ENCODE measurements around the gene FAM210A. TPM values are rescaled to one million over a fixed set of nuclear protein-coding genes. Genes with fewer than 3 reads are reported as not detected.

Gene FAM210A
- total RNA-seq, 2 experiments from 2014 or later: 23.1 to 30.6 TPM

DNA sequence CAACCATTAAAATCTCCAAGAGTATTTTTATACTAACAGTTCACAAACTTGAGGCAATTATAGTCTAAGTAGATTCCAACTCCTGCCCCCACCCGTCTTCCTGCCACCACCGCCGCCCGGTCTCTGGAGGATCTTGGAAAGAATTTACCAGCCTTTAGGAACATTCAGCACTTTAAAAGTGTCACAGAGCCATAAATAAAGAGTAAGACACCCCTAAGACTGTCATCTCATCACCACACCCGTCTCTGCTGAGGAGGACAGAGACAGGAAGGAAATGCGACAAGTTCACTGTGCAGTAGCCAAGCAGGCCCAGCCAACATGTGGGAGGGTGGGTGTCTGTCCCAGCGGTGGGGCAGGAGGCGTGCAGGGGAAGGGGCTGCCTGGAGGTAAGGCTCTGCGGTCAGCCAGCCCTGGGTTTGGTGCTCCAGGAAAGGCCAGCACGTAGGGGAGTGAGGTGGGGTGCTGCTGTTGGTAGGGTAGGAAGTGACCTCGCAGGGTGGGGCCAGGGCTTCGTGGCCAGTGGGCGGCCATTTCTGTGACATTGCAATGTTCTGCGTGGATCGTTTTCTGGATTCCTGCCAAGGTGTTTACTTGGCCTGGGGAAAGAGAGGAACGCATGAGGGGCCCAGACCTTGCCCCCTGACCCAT, 111.6 kb downstream of the FAM210A start:
- CTCF ChIA-PET (ENCODE audit: unreplicated experiment): interaction anchor here (1.2 to 1.6 kb wide), 4 partner anchors 9 to 59 kb away, joined by 4 to 8 read pairs (median 5); no protein-coding TSS in a partner anchor
- peak overlapping the region; percentile 85 for H3K4me3 ChIP-seq (ENCODE audit: low read depth, low read length, poor library complexity, severe bottlenecking)
- no TSS peak for BruUV-seq (replicated peaks)
- no peaks in the 10 kb centered on the region for H3K9me3 ChIP-seq (ENCODE audit: low read length)
- no peaks in the 10 kb centered on the region for H3K9me2 ChIP-seq (ENCODE audit: insufficient read depth, low read length)
- peaks cover 66% of the 10 kb centered on the region for H3K79me2 ChIP-seq (ENCODE audit: insufficient read depth, low read depth, low read length)
- H2AFZ ChIP-seq (ENCODE audit: low read length): no peak overlapping the region
- peak; percentile 67 for DNase-seq (ENCODE audit: low spot score)
- H3K4me1 ChIP-seq (ENCODE audit: insufficient read depth, low read length, poor library complexity, severe bottlenecking): peaks cover 70% of the 10 kb centered on the region
- TF ChIP-seq EZH2phosphoT487 (IDR thresholded peaks at IDR 0.05; ENCODE audit: borderline replicate concordance, low read depth, low read length): no peak
- TF ChIP-seq, protein P1, sequence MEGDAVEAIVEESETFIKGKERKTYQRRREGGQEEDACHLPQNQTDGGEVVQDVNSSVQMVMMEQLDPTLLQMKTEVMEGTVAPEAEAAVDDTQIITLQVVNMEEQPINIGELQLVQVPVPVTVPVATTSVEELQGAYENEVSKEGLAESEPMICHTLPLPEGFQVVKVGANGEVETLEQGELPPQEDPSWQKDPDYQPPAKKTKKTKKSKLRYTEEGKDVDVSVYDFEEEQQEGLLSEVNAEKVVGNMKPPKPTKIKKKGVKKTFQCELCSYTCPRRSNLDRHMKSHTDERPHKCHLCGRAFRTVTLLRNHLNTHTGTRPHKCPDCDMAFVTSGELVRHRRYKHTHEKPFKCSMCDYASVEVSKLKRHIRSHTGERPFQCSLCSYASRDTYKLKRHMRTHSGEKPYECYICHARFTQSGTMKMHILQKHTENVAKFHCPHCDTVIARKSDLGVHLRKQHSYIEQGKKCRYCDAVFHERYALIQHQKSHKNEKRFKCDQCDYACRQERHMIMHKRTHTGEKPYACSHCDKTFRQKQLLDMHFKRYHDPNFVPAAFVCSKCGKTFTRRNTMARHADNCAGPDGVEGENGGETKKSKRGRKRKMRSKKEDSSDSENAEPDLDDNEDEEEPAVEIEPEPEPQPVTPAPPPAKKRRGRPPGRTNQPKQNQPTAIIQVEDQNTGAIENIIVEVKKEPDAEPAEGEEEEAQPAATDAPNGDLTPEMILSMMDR (conservative IDR thresholded peaks at IDR 0.05; ENCODE audit: low read length): no peak
- peak overlapping the region; percentile 99 for H3K4me2 ChIP-seq (ENCODE audit: low read length)
- peak overlapping the region; percentile 98 for H3K27ac ChIP-seq (ENCODE audit: low read depth, low read length, poor library complexity, severe bottlenecking)
- H4K20me1 ChIP-seq (ENCODE audit: insufficient read depth, low read length): no peaks in the 10 kb centered on the region
- H3K36me3 ChIP-seq (ENCODE audit: insufficient read depth, low read length): peaks cover 8% of the 10 kb centered on the region; the same call in 1 of the 2 replicates
- POLR2A ChIA-PET: interaction anchor here (0.6 to 9.2 kb wide), 12 partner anchors 10 to 1238 kb away, joined by 3 to 65 read pairs (median 4); partner anchors contain the start of gene AFG3L2
- intact Hi-C loops (cut with micrococcal nuclease; ENCODE audit: unreplicated experiment): loop anchor here (5.0 kb wide), 2 partner anchors 108 to 147 kb away; no protein-coding TSS in a partner anchor

DNA sequence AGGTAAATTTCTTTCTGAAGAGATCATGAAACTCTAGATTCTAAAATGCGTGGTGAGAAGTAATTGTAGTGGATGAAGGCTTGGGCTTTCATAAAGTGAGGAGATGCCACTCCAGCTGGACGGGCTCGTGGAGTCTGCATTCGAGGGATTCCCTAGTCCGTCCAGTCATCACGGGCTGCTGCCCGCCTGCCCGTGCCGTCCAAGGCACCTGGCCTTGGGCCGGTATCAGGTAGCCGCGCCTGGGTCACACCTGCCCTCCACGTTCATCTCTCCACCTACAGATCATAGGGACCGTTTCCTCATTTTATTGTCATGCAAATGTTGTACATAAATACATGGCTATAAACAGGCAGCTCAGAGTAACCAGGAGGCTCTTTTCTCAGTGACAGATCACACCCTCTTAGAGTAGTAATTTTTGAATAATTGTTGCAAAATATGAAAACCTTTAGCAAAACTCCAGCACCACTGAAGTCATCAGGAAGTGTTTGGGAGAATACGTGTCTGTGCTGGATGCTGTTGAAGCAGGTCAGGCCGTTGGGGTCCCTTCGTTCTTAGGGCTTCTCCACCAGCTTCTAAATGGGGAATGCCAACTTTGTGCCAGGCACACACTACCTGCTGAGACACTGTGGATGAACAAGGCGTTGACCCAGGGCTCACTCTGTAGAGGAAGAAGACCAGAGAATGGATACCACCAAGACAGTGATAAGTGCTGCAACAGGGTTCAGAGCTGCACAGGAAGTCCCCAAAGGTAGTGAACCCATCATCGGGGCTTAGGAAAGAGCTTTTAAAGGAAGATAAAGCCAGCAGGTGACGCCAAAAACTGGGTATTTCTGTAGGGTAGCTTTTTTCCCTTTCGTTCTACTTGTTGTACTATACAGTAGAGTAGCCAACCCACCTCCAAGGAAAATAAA, 112.5 kb downstream of the FAM210A start:
- ChIA-PET CTCF (ENCODE audit: unreplicated experiment) (interaction anchor here (1.0 to 1.6 kb wide), 5 partner anchors 8 to 58 kb away, joined by 3 to 8 read pairs (median 4); no protein-coding TSS in a partner anchor), POLR2A (interaction anchor here (0.6 to 9.2 kb wide), 19 partner anchors 10 to 1237 kb away, joined by 3 to 65 read pairs (median 5); partner anchors contain the start of genes AFG3L2, FAM210A and RNMT)
- Histone ChIP-seq H2AFZ (ENCODE audit: low read length) (0 out of 2 replicates have a peak overlapping the region, but pooled peaks have one; percentile 5), H3K27ac (ENCODE audit: low read depth, low read length, poor library complexity, severe bottlenecking) (peak overlapping the region; percentile 98), H3K4me3 (ENCODE audit: low read depth, low read length, poor library complexity, severe bottlenecking) (peak overlapping the region; percentile 85), H3K9me3 (ENCODE audit: low read length) (no peaks in the 10 kb centered on the region), H3K36me3 (ENCODE audit: insufficient read depth, low read length) (peaks cover 8% of the 10 kb centered on the region; the same call in 1 of the 2 replicates), H3K4me2 (ENCODE audit: low read length) (peak overlapping the region; percentile 99), H3K4me1 (ENCODE audit: insufficient read depth, low read length, poor library complexity, severe bottlenecking) (peaks cover 78% of the 10 kb centered on the region), H4K20me1 (ENCODE audit: insufficient read depth, low read length) (no peaks in the 10 kb centered on the region), H3K9me2 (ENCODE audit: insufficient read depth, low read length) (no peaks in the 10 kb centered on the region), H3K79me2 (ENCODE audit: insufficient read depth, low read depth, low read length) (peaks cover 64% of the 10 kb centered on the region)
- intact Hi-C loops (cut with micrococcal nuclease; ENCODE audit: unreplicated experiment): loop anchor here (1.0 kb wide), 1 partner anchor 37 kb away; no protein-coding TSS in a partner anchor
- TF ChIP-seq EZH2phosphoT487 (IDR thresholded peaks at IDR 0.05; ENCODE audit: borderline replicate concordance, low read depth, low read length): no peak
- TF ChIP-seq, protein P1 (conservative IDR thresholded peaks at IDR 0.05; ENCODE audit: low read length): peak; percentile 67
- peak; percentile 88 for DNase-seq (ENCODE audit: low spot score)
- BruUV-seq (replicated peaks): no TSS peak

Small RNA genes within 50 kb of the gene (small RNA-seq; reads per million reads assigned to genes)
- gene AP001525.1 (not detected), gene RN7SL362P (not detected)

Other genes starting within 250 kb of the FAM210A start
- gene RNMT, start 115 bp upstream of the FAM210A start, total RNA-seq (2014; rRNA removed; shearing (Covaris generic)): 17.3 and 17.9 TPM in 2 replicates
- gene RNMT, start 115 bp upstream of the FAM210A start, total RNA-seq (2022): 35.6 and 36.5 TPM in 2 replicates
- not detected in 2 replicates for gene MC5R, start 97.6 kb upstream of the FAM210A start, total RNA-seq (2014; rRNA removed; shearing (Covaris generic))
- gene MC5R, start 97.6 kb upstream of the FAM210A start, total RNA-seq (2022): not detected in 2 replicates
- gene MC2R, start 189.0 kb upstream of the FAM210A start, total RNA-seq (2014; rRNA removed; shearing (Covaris generic)): not detected in 2 replicates
- gene MC2R, start 189.0 kb upstream of the FAM210A start, total RNA-seq (2022): not detected in 2 replicates